Measurements from ENCODE around the gene FCHSD1.

GRCh38 chr5:141608046-141608445, 43.2 kb downstream of the FCHSD1 start:
- TF ChIP-seq, protein P1, sequence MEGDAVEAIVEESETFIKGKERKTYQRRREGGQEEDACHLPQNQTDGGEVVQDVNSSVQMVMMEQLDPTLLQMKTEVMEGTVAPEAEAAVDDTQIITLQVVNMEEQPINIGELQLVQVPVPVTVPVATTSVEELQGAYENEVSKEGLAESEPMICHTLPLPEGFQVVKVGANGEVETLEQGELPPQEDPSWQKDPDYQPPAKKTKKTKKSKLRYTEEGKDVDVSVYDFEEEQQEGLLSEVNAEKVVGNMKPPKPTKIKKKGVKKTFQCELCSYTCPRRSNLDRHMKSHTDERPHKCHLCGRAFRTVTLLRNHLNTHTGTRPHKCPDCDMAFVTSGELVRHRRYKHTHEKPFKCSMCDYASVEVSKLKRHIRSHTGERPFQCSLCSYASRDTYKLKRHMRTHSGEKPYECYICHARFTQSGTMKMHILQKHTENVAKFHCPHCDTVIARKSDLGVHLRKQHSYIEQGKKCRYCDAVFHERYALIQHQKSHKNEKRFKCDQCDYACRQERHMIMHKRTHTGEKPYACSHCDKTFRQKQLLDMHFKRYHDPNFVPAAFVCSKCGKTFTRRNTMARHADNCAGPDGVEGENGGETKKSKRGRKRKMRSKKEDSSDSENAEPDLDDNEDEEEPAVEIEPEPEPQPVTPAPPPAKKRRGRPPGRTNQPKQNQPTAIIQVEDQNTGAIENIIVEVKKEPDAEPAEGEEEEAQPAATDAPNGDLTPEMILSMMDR (conservative IDR thresholded peaks at IDR 0.05; ENCODE audit: low read length): no peak
- TF ChIP-seq EZH2phosphoT487 (IDR thresholded peaks at IDR 0.05; ENCODE audit: borderline replicate concordance, low read depth, low read length): no peak

Data from OCI-LY7 (cell line).